ENCODE measurements around the gene SOX11. TPM values are rescaled to one million over a fixed set of nuclear protein-coding genes. Genes with fewer than 3 reads are reported as not detected.

SOX11 gene
- total and polyA plus RNA-seq, 9 donors: 0.01 to 0.03 TPM; not detected in 7

DNA sequence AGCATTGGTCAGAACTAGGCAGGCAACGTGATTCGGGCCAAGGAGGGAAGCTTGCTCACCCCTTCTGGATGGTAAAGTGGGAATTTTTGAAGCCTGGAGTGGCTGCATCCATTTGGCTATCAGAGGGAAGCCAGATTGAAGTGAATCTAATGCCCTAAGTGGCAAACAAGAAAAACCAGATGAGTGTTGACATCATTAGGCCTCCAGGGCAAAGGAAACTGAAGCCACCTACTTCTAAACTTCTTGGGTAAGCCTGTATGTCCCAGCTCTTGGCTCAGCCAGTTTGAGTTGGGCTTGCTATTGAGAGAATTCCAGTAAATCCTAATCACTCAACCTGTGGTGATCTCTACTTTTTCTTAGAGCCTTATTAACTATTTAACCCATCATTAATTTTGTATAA is 20.9 kb downstream of the SOX11 start:
- no peak for DNase-seq
- intact Hi-C loops (cut with DNase I): no loop called here
- Histone ChIP-seq H3K27ac (no peak overlapping the region), H3K36me3 (no peaks in the 10 kb centered on the region), H3K27me3 (no peaks in the 10 kb centered on the region), H3K4me3 (no peak overlapping the region), H3K4me1 (ENCODE audit: insufficient read depth) (no peaks in the 10 kb centered on the region), H3K9me3 (no peaks in the 10 kb centered on the region)
- TF ChIP-seq EP300 (IDR thresholded peaks at IDR 0.05): no peak
- TF ChIP-seq POLR2A (IDR thresholded peaks at IDR 0.05): no peak
- TF ChIP-seq CTCF (IDR thresholded peaks at IDR 0.05): no peak
- 39 to 66% (median 59%) methylated on average over 2 of the region's 2 CpGs for WGBS, 3 donors

GRCh38 chr2:5719629-5720334 is 27.6 kb downstream of the SOX11 start:
- Histone ChIP-seq H3K4me1 (ENCODE audit: insufficient read depth) (no peaks in the 10 kb centered on the region), H3K4me3 (no peak overlapping the region), H3K36me3 (no peaks in the 10 kb centered on the region), H3K27me3 (no peaks in the 10 kb centered on the region), H3K27ac (no peak overlapping the region), H3K9me3 (no peaks in the 10 kb centered on the region)
- 62 to 79% (median 67%) methylated on average over 4 of the region's 4 CpGs for WGBS, 3 donors
- TF ChIP-seq CTCF (IDR thresholded peaks at IDR 0.05): no peak
- TF ChIP-seq EP300 (IDR thresholded peaks at IDR 0.05): no peak
- TF ChIP-seq POLR2A (IDR thresholded peaks at IDR 0.05): no peak
- DNase-seq: no peak
- intact Hi-C loops (cut with DNase I): no loop called here

GRCh38 chr2:5720426-5720825 is 28.2 kb downstream of the SOX11 start:
- intact Hi-C loops (cut with DNase I): no loop called here
- no peak for DNase-seq
- WGBS, 3 donors: 54 to 57% (median 55%) methylated on average over 7 of the region's 7 CpGs

DNA sequence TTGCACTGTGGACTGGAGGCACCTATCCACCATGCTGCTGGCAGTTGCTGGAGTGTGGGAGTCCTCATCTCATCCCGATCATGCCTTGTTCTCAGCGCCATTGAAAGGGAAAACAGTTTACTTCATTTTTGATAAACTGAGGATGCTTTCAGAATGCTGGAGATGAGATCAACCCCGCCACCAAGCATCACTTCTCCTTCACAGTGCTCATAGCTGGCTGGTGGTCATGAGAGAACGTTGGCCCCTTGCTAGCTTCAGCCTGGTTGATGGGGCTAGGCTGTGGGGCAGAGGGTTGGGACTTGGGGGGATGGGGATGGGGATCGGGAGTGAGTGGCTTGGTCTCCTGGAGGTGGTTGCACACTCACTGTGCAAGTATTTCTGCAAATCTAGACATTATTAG is 30.1 kb downstream of the SOX11 start:
- Histone ChIP-seq H3K4me1 (ENCODE audit: insufficient read depth) (no peaks in the 10 kb centered on the region), H3K4me3 (no peak overlapping the region), H3K27me3 (no peaks in the 10 kb centered on the region), H3K36me3 (no peaks in the 10 kb centered on the region), H3K9me3 (no peaks in the 10 kb centered on the region), H3K27ac (no peak overlapping the region)
- no peak for DNase-seq
- TF ChIP-seq POLR2A (IDR thresholded peaks at IDR 0.05) (no peak), CTCF (IDR thresholded peaks at IDR 0.05) (no peak), EP300 (IDR thresholded peaks at IDR 0.05) (no peak)
- 83 to 87% (median 85%) methylated on average over 5 of the region's 5 CpGs for whole genome bisulfite sequencing, 3 donors
- intact Hi-C loops (cut with DNase I): no loop called here

More at GRCh38 chr2:5720426-5720825, 28.2 kb downstream of the SOX11 start:
- no peaks in the 10 kb centered on the region for H3K4me1 ChIP-seq (ENCODE audit: insufficient read depth)
- no peak overlapping the region for H3K27ac ChIP-seq
- no peak overlapping the region for H3K4me3 ChIP-seq
- H3K9me3 ChIP-seq: no peaks in the 10 kb centered on the region
- H3K36me3 ChIP-seq: no peaks in the 10 kb centered on the region
- H3K27me3 ChIP-seq: no peaks in the 10 kb centered on the region
- TF ChIP-seq EP300 (IDR thresholded peaks at IDR 0.05) (no peak), CTCF (IDR thresholded peaks at IDR 0.05) (no peak), POLR2A (IDR thresholded peaks at IDR 0.05) (no peak)

All from ovary (tissue), 9 donors.